GM12878 (cell line): ENCODE measurements around the gene CHPT1. TPM values are rescaled to one million over a fixed set of nuclear protein-coding genes. Genes with fewer than 3 reads are reported as not detected.

Source experiments
- ATAC-seq: fragments of 200-7000 bp; cut with Tn5 transposase; 3 replicates; pipeline ENCODE4 v1.9.1; 2020; ENCODE audit warnings: mild to moderate bottlenecking, moderate library complexity
- BruUV-seq: library from RNA; stranded (reverse); fragments of 400-500 nt; replicated peaks from 2 replicates; lab custom pipeline; 2021; lab: Mats Ljungman, UMichigan
- CTCF ChIA-PET: fragments of 300-600 bp; sonication (Branson Sonifier 250); formaldehyde crosslinking; extraction: SDS; loops from one replicate; lab custom pipeline; 2021; ENCODE audit warnings: inconsistent platforms; lab: Yijun Ruan, JAX
- POLR2A ChIA-PET: fragments of 350-600 bp; formaldehyde crosslinking; extraction: SDS; loops from one replicate; lab custom pipeline; 2021; ENCODE audit warnings: inconsistent platforms; lab: Charles Lee
- RAD21 ChIA-PET: fragments of 300-600 bp; sonication (Branson Sonifier 250); formaldehyde crosslinking; loops from one replicate; lab custom pipeline; 2023; ENCODE audit warnings: antibody characterized with exemption; ENCODE audit not compliant: unreplicated experiment; lab: Charles Lee
- SMC1A ChIA-PET: fragments of 300-600 bp; sonication (Branson Sonifier 250); formaldehyde crosslinking; loops from one replicate; lab custom pipeline; 2023; ENCODE audit not compliant: unreplicated experiment, uncharacterized antibody; lab: Charles Lee
- DNase-seq: peaks from one replicate; pipeline ENCODE4 v3.0.0-alpha.2; 2011; ENCODE audit warnings: low read depth, low spot score
- FAIRE-seq: peaks from 3 replicates; lab custom pipeline; 2011; peaks lifted over from hg19 to GRCh38; lab: Jason Lieb, UNC
- H2AFZ ChIP-seq: 2 replicates; pipeline ENCODE4 v1.6.0; 2011; ENCODE audit warnings: low read depth, low read length, control low read depth; ENCODE audit not compliant: control insufficient read depth
- H3K27ac ChIP-seq: 2 replicates; pipeline ENCODE4 v1.5.1; 2011; ENCODE audit warnings: control low read depth; ENCODE audit not compliant: control insufficient read depth, insufficient read depth
- H3K27me3 ChIP-seq, 2 experiments: replicated peaks in 1 of 2; 2 replicates each; pipeline versions ENCODE4 v1.6.0 to v1.6.1; 2011; ENCODE audit warnings: low read length in 1 of 2; ENCODE audit not compliant: control insufficient read depth in 2 of 2, insufficient read depth in 2 of 2
- H3K36me3 ChIP-seq, 2 experiments: 2 replicates each; pipeline ENCODE4 v1.5.1; 2011; ENCODE audit warnings: low read length in 1 of 2; ENCODE audit not compliant: control insufficient read depth in 2 of 2, insufficient read depth in 2 of 2
- H3K4me1 ChIP-seq: 2 replicates; pipeline ENCODE4 v1.6.1; 2011; ENCODE audit warnings: mild to moderate bottlenecking, low read length, moderate library complexity, mixed read lengths; ENCODE audit not compliant: control insufficient read depth, insufficient read depth
- H3K4me2 ChIP-seq: 2 replicates; pipeline ENCODE4 v1.6.0; 2011; ENCODE audit warnings: control low read depth; ENCODE audit not compliant: control insufficient read depth, insufficient read depth
- H3K4me3 ChIP-seq: fragments of 200-600 bp; sonication (generic); 2 replicates; pipeline ENCODE4 v1.5.1; 2016
- H3K79me2 ChIP-seq: 2 replicates; pipeline ENCODE4 v1.6.0; 2011; ENCODE audit warnings: low read length; ENCODE audit not compliant: control insufficient read depth, insufficient read depth
- H3K9ac ChIP-seq: 2 replicates; pipeline ENCODE4 v1.8.0; 2011; ENCODE audit warnings: low read length, control low read depth, mixed read lengths; ENCODE audit not compliant: control insufficient read depth, insufficient read depth
- H3K9me3 ChIP-seq: replicated peaks from 3 replicates; pipeline ENCODE4 v1.5.1; 2011; ENCODE audit warnings: mild to moderate bottlenecking, low read length; ENCODE audit not compliant: control insufficient read depth, insufficient read depth
- H4K20me1 ChIP-seq: 2 replicates; pipeline ENCODE4 v1.6.0; 2011; ENCODE audit not compliant: control insufficient read depth, insufficient read depth
- CREB1 ChIP-seq: IDR thresholded peaks from 2 replicates; pipeline ENCODE4 v1.6.1; 2012; ENCODE audit warnings: low read depth, mild to moderate bottlenecking, inconsistent platforms
- ETV6 ChIP-seq, 2 experiments: fragments of 450-650 bp in 1 of 2; IDR thresholded peaks in 1 of 2; conservative IDR thresholded peaks in 1 of 2; 2 replicates each; pipeline ENCODE4 v1.6.1; 2014; ENCODE audit warnings: antibody characterized with exemption in 1 of 2, borderline replicate concordance in 1 of 2, low read depth in 1 of 2, mild to moderate bottlenecking in 1 of 2, moderate library complexity in 1 of 2
- IKZF1 ChIP-seq: fragments of 450-650 bp; conservative IDR thresholded peaks from 2 replicates; pipeline ENCODE4 v1.6.1; 2017; ENCODE audit warnings: antibody characterized with exemption, mild to moderate bottlenecking
- SMARCA5 ChIP-seq: fragments of 450-650 bp; IDR thresholded peaks from 2 replicates; pipeline ENCODE4 v1.6.1; 2017; ENCODE audit warnings: mild to moderate bottlenecking
- WRNIP1 ChIP-seq: IDR thresholded peaks from 2 replicates; pipeline ENCODE4 v1.6.1; 2011; ENCODE audit warnings: low read depth, low read length, improper control_type of control experiment, borderline replicate concordance
- WGBS: methylation state at CpG from one replicate; pipeline ENCODE4 v1.1.6; 2016; ENCODE audit warnings: low lambda C conversion rate; ENCODE audit not compliant: insufficient replicate concordance, insufficient coverage; ENCODE audit errors: missing lambda C conversion rate; 5-methylcytosine and 5-hydroxymethylcytosine counted together
- in situ Hi-C: fragments of 300-500 bp; cut with MboI; formaldehyde crosslinking; loops from 9 replicates; pipeline ENCODE4 v1.14.3; 2018; ENCODE audit warnings: mixed read lengths
- intact Hi-C: fragments of 100-400 bp; cut with micrococcal nuclease; formaldehyde crosslinking; loops from one replicate; pipeline ENCODE4 v1.14.2; 2022; ENCODE audit not compliant: unreplicated experiment
- polyA plus RNA-seq, 11 experiments: library from polyadenylated mRNA; depleted of rRNA in 4 of 11; unstranded in 6 of 11; stranded (reverse) in 5 of 11; fragments of >200 nt; fragmentation: Nextera tagmentation in 4 of 11; fragmentation: Illumina TruSeq in 1 of 11; extraction: Ambion mirVana in 4 of 11; extraction: Trizol in 1 of 11; gene quantifications; 1 replicate in 1 of 11; 2 replicates in 10 of 11; pipeline versions ENCODE4 v1.2.1 to v1.2.3, GENCODE V29; 2011 to 2016; ENCODE audit warnings: inconsistent platforms in 2 of 11, missing spikeins in 2 of 11, low read depth in 1 of 11
- total RNA-seq, 4 experiments: library from RNA; depleted of rRNA in 3 of 4; stranded (reverse); fragments of >200 nt in 3 of 4; fragmentation: Illumina TruSeq in 1 of 4; extraction: Trizol in 1 of 4; gene quantifications; 2 replicates each; pipeline versions ENCODE4 v1.2.1 to v1.2.3, GENCODE V29; 2013 to 2021
- TF ChIP-seq, protein P1 (sequence below): fragments of 450-650 bp; IDR thresholded peaks from 2 replicates; pipeline ENCODE4 v1.6.1; 2014; ENCODE audit warnings: mild to moderate bottlenecking
- TF ChIP-seq, protein P2 (sequence below): IDR thresholded peaks from 2 replicates; pipeline ENCODE4 v1.6.1; 2011; ENCODE audit warnings: low read depth, mild to moderate bottlenecking, low read length, moderate library complexity, borderline replicate concordance; ENCODE audit errors: extremely low read depth
- TF ChIP-seq, protein P3 (sequence below): IDR thresholded peaks from 2 replicates; pipeline ENCODE4 v1.6.1; 2012; ENCODE audit warnings: mild to moderate bottlenecking, low read depth, low read length

The CHPT1 gene
- total and polyA plus RNA-seq, 10 of the 15 experiments (the other 5 are each of a cell fraction or from before 2014, with no cell fraction given): 0.85 to 10.2 (median 3.9) TPM

DNA sequence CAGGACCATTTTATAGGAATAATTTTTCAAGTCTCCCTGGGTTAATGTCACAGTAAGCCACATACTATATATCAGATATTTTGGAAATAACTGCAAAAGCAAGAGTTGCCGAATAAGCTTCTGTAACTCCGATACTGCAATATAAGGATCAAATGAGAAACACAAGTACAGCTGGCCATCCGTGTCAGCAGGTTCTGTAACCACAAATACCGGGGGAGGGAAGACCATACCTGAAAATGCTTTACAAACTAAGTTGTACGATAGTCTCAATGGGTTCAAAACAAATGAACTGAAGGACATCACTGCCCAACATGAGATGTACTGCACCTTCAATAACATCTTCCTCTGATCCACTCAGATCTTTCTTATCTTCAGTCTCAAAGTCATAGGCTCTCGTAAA, 40.0 kb downstream of the CHPT1 start:
- CTCF ChIA-PET: no interaction called here
- BruUV-seq: no TSS peak
- peak; percentile 31 for FAIRE-seq

More for the DNA sequence above, 40.0 kb downstream of the CHPT1 start:
- ChIA-PET SMC1A (interaction anchor here (1.1 kb wide), 1 partner anchor 17 kb away, joined by 3 read pairs; no protein-coding TSS in a partner anchor), POLR2A (interaction anchor here (0.6 kb wide), 1 partner anchor 302 kb away, joined by 6 read pairs; no protein-coding TSS in a partner anchor), RAD21 (no interaction called here)
- Histone ChIP-seq H3K79me2 (no peaks in the 10 kb centered on the region), H4K20me1 (no peaks in the 10 kb centered on the region), H3K36me3 (no peaks in the 10 kb centered on the region), H3K4me1 (no peaks in the 10 kb centered on the region), H2AFZ (no peak overlapping the region), H3K27me3 (no peaks in the 10 kb centered on the region), H3K9ac (no peak overlapping the region), H3K9me3 (no peaks in the 10 kb centered on the region), H3K27ac (no peak overlapping the region), H3K4me3 (no peak overlapping the region), H3K4me2 (no peak overlapping the region)
- WGBS: 79% methylated on average over 6 of the region's 6 CpGs
- in situ Hi-C loops: no loop called here
- ATAC-seq (no peak), DNase-seq (no peak)
- intact Hi-C loops: no loop called here
- TF ChIP-seq, protein P1, sequence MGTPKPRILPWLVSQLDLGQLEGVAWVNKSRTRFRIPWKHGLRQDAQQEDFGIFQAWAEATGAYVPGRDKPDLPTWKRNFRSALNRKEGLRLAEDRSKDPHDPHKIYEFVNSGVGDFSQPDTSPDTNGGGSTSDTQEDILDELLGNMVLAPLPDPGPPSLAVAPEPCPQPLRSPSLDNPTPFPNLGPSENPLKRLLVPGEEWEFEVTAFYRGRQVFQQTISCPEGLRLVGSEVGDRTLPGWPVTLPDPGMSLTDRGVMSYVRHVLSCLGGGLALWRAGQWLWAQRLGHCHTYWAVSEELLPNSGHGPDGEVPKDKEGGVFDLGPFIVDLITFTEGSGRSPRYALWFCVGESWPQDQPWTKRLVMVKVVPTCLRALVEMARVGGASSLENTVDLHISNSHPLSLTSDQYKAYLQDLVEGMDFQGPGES: no peak
- TF ChIP-seq, protein P2, sequence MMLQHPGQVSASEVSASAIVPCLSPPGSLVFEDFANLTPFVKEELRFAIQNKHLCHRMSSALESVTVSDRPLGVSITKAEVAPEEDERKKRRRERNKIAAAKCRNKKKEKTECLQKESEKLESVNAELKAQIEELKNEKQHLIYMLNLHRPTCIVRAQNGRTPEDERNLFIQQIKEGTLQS: no peak
- no peak for TF ChIP-seq IKZF1
- no peak for TF ChIP-seq WRNIP1
- no peak for TF ChIP-seq SMARCA5
- TF ChIP-seq, protein P3, sequence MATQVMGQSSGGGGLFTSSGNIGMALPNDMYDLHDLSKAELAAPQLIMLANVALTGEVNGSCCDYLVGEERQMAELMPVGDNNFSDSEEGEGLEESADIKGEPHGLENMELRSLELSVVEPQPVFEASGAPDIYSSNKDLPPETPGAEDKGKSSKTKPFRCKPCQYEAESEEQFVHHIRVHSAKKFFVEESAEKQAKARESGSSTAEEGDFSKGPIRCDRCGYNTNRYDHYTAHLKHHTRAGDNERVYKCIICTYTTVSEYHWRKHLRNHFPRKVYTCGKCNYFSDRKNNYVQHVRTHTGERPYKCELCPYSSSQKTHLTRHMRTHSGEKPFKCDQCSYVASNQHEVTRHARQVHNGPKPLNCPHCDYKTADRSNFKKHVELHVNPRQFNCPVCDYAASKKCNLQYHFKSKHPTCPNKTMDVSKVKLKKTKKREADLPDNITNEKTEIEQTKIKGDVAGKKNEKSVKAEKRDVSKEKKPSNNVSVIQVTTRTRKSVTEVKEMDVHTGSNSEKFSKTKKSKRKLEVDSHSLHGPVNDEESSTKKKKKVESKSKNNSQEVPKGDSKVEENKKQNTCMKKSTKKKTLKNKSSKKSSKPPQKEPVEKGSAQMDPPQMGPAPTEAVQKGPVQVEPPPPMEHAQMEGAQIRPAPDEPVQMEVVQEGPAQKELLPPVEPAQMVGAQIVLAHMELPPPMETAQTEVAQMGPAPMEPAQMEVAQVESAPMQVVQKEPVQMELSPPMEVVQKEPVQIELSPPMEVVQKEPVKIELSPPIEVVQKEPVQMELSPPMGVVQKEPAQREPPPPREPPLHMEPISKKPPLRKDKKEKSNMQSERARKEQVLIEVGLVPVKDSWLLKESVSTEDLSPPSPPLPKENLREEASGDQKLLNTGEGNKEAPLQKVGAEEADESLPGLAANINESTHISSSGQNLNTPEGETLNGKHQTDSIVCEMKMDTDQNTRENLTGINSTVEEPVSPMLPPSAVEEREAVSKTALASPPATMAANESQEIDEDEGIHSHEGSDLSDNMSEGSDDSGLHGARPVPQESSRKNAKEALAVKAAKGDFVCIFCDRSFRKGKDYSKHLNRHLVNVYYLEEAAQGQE: no peak
- no peak for TF ChIP-seq ETV6 (conservative IDR thresholded peaks at IDR 0.05 in 1 of 2, IDR thresholded peaks at IDR 0.05 in 1 of 2; ENCODE audit: borderline replicate concordance in 1 of 2, low read depth in 1 of 2)
- no peak for TF ChIP-seq CREB1
